ENCODE measurements around the gene SPARC. TPM values are rescaled to one million over a fixed set of nuclear protein-coding genes. Genes with fewer than 3 reads are reported as not detected.

Gene SPARC, protein sequence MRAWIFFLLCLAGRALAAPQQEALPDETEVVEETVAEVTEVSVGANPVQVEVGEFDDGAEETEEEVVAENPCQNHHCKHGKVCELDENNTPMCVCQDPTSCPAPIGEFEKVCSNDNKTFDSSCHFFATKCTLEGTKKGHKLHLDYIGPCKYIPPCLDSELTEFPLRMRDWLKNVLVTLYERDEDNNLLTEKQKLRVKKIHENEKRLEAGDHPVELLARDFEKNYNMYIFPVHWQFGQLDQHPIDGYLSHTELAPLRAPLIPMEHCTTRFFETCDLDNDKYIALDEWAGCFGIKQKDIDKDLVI
- polyA plus RNA-seq (2013), result 1,673 and 1,689 TPM in 2 replicates

DNA sequence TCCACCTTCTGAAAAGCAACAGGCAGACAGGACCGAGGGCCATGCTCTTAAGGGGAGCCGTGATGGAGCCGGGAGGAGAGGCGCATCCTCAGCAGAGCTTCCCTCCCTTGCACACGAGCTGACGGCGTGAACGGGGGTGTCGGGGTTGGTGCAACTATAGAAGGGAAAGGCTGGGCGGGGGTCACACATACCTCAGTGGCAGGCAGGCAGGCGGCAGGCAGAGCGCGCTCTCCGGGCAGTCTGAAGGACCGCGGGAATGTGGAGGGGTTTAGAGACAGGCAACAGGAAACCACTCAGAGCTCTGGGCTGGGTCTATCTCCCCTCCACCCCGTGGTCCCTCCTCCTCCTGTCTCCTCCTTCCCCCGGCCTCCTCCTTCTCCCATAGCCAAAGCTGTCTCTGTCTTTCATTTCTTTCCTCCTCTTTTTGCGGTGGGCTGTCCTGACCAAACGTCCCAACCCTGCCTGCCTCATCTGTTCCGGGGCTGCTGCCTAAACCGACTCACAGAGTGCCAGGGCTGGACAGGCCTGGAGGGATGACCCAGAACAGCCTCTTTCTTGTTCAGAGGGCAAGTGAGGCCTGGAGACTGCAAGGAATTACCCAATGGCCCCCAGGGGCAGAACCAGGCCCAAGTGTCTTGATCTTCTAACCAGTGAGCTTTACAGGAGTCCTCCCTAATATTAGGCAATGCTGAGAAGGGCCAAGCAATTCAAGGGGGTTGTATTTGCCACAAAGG, at the start of gene SPARC:
Gene SPARC, minus strand, starts transcription at position 242 of the 734 bp plus-strand sequence. CDS start 10,727 bp downstream, outside the sequence.
- Histone ChIP-seq H3K36me3 (ENCODE audit: control insufficient read depth in 1 of 2, insufficient read depth in 2 of 2, low read length in 2 of 2) (peaks cover 6 to 13% of the 10 kb centered on the region in 2 experiments), H3K9me3 (ENCODE audit: insufficient read depth, low read depth, low read length) (no peaks in the 10 kb centered on the region), H3K9ac (ENCODE audit: low read length) (peak within 1 kb of the TSS; percentile 75), H3K18ac (ENCODE audit: low read length) (peak within 1 kb of the TSS; percentile 66), H4K8ac (ENCODE audit: low read depth, low read length) (peak within 1 kb of the TSS; percentile 70), H3K27ac (ENCODE audit: low read depth, low read length) (peak within 1 kb of the TSS; percentile 90), H4K91ac (ENCODE audit: low read depth, low read length) (peak within 1 kb of the TSS; percentile 67), H3K4me2 (ENCODE audit: low read length) (peak within 1 kb of the TSS; percentile 58), H3K4me3 (ENCODE audit: low read depth, low read length) (peak within 1 kb of the TSS; percentile 85), H2BK12ac (ENCODE audit: low read length) (peak within 1 kb of the TSS; percentile 55), H2BK5ac (ENCODE audit: low read depth, low read length, poor library complexity) (peak within 1 kb of the TSS; percentile 83), H2AFZ (ENCODE audit: insufficient read depth, low read length, poor library complexity) (peak within 1 kb of the TSS; percentile 53), H3K14ac (ENCODE audit: low read length) (peak within 1 kb of the TSS; percentile 88), H3K4ac (ENCODE audit: low read depth, low read length) (peak within 1 kb of the TSS; percentile 61), H2AK5ac (ENCODE audit: low read length) (peak within 1 kb of the TSS; percentile 84), H3K79me1 (ENCODE audit: low read length) (peaks cover 20% of the 10 kb centered on the region), H3K23ac (ENCODE audit: low read length) (no peak within 1 kb of the TSS), H2BK120ac (ENCODE audit: insufficient read depth, low read length, poor library complexity) (peak within 1 kb of the TSS; percentile 57), H4K12ac (ENCODE audit: low read depth, low read length) (peak within 1 kb of the TSS; percentile 68), H3K27me3 (ENCODE audit: insufficient read depth, low read length) (no peaks in the 10 kb centered on the region), H3K79me2 (ENCODE audit: control insufficient read depth, insufficient read depth, low read length, poor library complexity) (peaks cover 17% of the 10 kb centered on the region), H3K4me1 (ENCODE audit: control insufficient read depth in 1 of 2, insufficient read depth in 2 of 2, low read length in 2 of 2) (peaks cover 9 to 18% of the 10 kb centered on the region in 2 experiments)
- DNase-seq, result peak; percentile 73 to 78
- WGBS (ENCODE audit: extremely low coverage, insufficient coverage, insufficient read length), result no CpG with 5 or more reads among the region's 22 CpGs

- WGBS (ENCODE audit: extremely low coverage, insufficient coverage, insufficient read length), result no CpG with 5 or more reads among the region's 1 CpG
- no peaks in the 10 kb centered on the region for H3K9me3 ChIP-seq (ENCODE audit: insufficient read depth, low read depth, low read length)
- no peak overlapping the region for H2BK5ac ChIP-seq (ENCODE audit: low read depth, low read length, poor library complexity)
- no peak overlapping the region for H4K8ac ChIP-seq (ENCODE audit: low read depth, low read length)
- peak overlapping the region; percentile 57 for H2AK5ac ChIP-seq (ENCODE audit: low read length)
- H3K79me1 ChIP-seq (ENCODE audit: low read length), result peaks cover 8% of the 10 kb centered on the region
- no peak overlapping the region for H3K18ac ChIP-seq (ENCODE audit: low read length)
- no peak overlapping the region for H3K4ac ChIP-seq (ENCODE audit: low read depth, low read length)
- no peaks in the 10 kb centered on the region for H3K36me3 ChIP-seq (ENCODE audit: control insufficient read depth in 1 of 2, insufficient read depth in 2 of 2, low read length in 2 of 2)
- H3K27ac ChIP-seq (ENCODE audit: low read depth, low read length), result no peak overlapping the region
- H2BK120ac ChIP-seq (ENCODE audit: insufficient read depth, low read length, poor library complexity), result no peak overlapping the region
- no peak overlapping the region for H3K4me2 ChIP-seq (ENCODE audit: low read length)
- no peak overlapping the region for H3K4me3 ChIP-seq (ENCODE audit: low read depth, low read length)
- H3K79me2 ChIP-seq (ENCODE audit: control insufficient read depth, insufficient read depth, low read length, poor library complexity), result no peaks in the 10 kb centered on the region
- H2AFZ ChIP-seq (ENCODE audit: insufficient read depth, low read length, poor library complexity), result no peak overlapping the region
- no peak overlapping the region for H2BK12ac ChIP-seq (ENCODE audit: low read length)
- no peak overlapping the region for H4K91ac ChIP-seq (ENCODE audit: low read depth, low read length)
- H4K12ac ChIP-seq (ENCODE audit: low read depth, low read length), result no peak overlapping the region
- no peak overlapping the region for H3K9ac ChIP-seq (ENCODE audit: low read length)
- no peak overlapping the region for H3K23ac ChIP-seq (ENCODE audit: low read length)
- no peak for DNase-seq
- H3K14ac ChIP-seq (ENCODE audit: low read length), result no peak overlapping the region
- peaks cover 11 to 12% of the 10 kb centered on the region in 2 experiments for H3K4me1 ChIP-seq (ENCODE audit: control insufficient read depth in 1 of 2, insufficient read depth in 2 of 2, low read length in 2 of 2)
- no peaks in the 10 kb centered on the region for H3K27me3 ChIP-seq (ENCODE audit: insufficient read depth, low read length)
These were observed 48.9 kb upstream of the SPARC start for GRCh38 chr5:151735646-151736045.

GRCh38 chr5:151734064-151734408, 47.3 kb upstream of the SPARC start:
- WGBS (ENCODE audit: extremely low coverage, insufficient coverage, insufficient read length), result no CpG with 5 or more reads among the region's 3 CpGs
- no peak overlapping the region for H3K4ac ChIP-seq (ENCODE audit: low read depth, low read length)
- DNase-seq, result no peak

DNA sequence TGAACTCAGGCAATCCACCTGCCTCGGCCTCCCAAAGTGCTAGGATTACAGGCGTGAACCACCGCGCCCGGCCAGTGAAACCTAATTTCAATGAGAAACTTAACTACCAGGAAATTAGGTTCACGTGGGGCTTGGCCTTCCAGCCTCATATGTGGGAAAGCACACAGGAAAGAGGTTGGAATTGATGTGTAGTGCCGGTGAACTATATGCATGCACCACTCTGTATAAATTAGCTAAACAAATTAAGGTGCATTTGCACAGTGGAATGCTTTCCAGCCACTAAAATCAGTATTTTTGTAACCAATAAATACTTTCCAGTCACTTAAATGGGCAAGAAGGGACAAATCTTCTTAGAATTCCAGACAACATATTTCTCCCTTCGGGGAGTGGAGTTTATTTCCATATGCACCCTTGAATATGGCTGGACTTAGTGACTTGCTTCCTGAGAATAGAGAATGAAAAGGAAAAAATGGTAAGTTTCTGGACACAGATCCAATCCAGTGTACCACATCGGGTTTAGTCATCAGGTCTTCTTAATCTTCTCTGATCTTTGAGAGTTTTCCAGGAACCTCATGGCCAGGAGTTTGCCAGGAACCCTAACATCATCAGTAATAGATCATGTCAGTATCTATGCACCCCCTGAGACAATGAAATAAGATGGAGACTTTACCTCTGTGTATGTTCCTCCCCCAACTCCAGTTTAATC, 46.8 kb upstream of the SPARC start:
- no peak overlapping the region for H3K18ac ChIP-seq (ENCODE audit: low read length)
- no peaks in the 10 kb centered on the region for H3K4me1 ChIP-seq (ENCODE audit: control insufficient read depth in 1 of 2, insufficient read depth in 2 of 2, low read length in 2 of 2)
- H3K9me3 ChIP-seq (ENCODE audit: insufficient read depth, low read depth, low read length), result no peaks in the 10 kb centered on the region
- H4K8ac ChIP-seq (ENCODE audit: low read depth, low read length), result no peak overlapping the region
- no peak overlapping the region for H2BK5ac ChIP-seq (ENCODE audit: low read depth, low read length, poor library complexity)
- no peak overlapping the region for H2BK120ac ChIP-seq (ENCODE audit: insufficient read depth, low read length, poor library complexity)
- H2BK12ac ChIP-seq (ENCODE audit: low read length), result no peak overlapping the region
- DNase-seq, result no peak
- no peaks in the 10 kb centered on the region for H3K79me2 ChIP-seq (ENCODE audit: control insufficient read depth, insufficient read depth, low read length, poor library complexity)
- H3K4me3 ChIP-seq (ENCODE audit: low read depth, low read length), result no peak overlapping the region
- no peak overlapping the region for H3K27ac ChIP-seq (ENCODE audit: low read depth, low read length)
- no peak overlapping the region for H3K14ac ChIP-seq (ENCODE audit: low read length)
- WGBS (ENCODE audit: extremely low coverage, insufficient coverage, insufficient read length), result no CpG with 5 or more reads among the region's 9 CpGs
- H3K4me2 ChIP-seq (ENCODE audit: low read length), result no peak overlapping the region
- H2AK5ac ChIP-seq (ENCODE audit: low read length), result no peak overlapping the region
- peaks cover 6% of the 10 kb centered on the region for H3K79me1 ChIP-seq (ENCODE audit: low read length)
- H3K36me3 ChIP-seq (ENCODE audit: control insufficient read depth in 1 of 2, insufficient read depth in 2 of 2, low read length in 2 of 2), result peaks cover 0 to 2% of the 10 kb centered on the region in 2 experiments
- H4K12ac ChIP-seq (ENCODE audit: low read depth, low read length), result no peak overlapping the region
- H3K4ac ChIP-seq (ENCODE audit: low read depth, low read length), result no peak overlapping the region
- no peak overlapping the region for H3K23ac ChIP-seq (ENCODE audit: low read length)
- no peak overlapping the region for H4K91ac ChIP-seq (ENCODE audit: low read depth, low read length)
- H2AFZ ChIP-seq (ENCODE audit: insufficient read depth, low read length, poor library complexity), result no peak overlapping the region
- no peak overlapping the region for H3K9ac ChIP-seq (ENCODE audit: low read length)
- no peaks in the 10 kb centered on the region for H3K27me3 ChIP-seq (ENCODE audit: insufficient read depth, low read length)

More at GRCh38 chr5:151734064-151734408, 47.3 kb upstream of the SPARC start:
- Histone ChIP-seq H4K12ac (ENCODE audit: low read depth, low read length) (no peak overlapping the region), H2BK12ac (ENCODE audit: low read length) (no peak overlapping the region), H3K9me3 (ENCODE audit: insufficient read depth, low read depth, low read length) (no peaks in the 10 kb centered on the region), H3K9ac (ENCODE audit: low read length) (no peak overlapping the region), H3K23ac (ENCODE audit: low read length) (no peak overlapping the region), H2AFZ (ENCODE audit: insufficient read depth, low read length, poor library complexity) (no peak overlapping the region), H3K4me2 (ENCODE audit: low read length) (no peak overlapping the region), H4K91ac (ENCODE audit: low read depth, low read length) (no peak overlapping the region), H3K79me1 (ENCODE audit: low read length) (peaks cover 5% of the 10 kb centered on the region), H3K27me3 (ENCODE audit: insufficient read depth, low read length) (no peaks in the 10 kb centered on the region), H3K4me3 (ENCODE audit: low read depth, low read length) (no peak overlapping the region), H2AK5ac (ENCODE audit: low read length) (no peak overlapping the region), H3K18ac (ENCODE audit: low read length) (no peak overlapping the region), H3K14ac (ENCODE audit: low read length) (no peak overlapping the region), H2BK120ac (ENCODE audit: insufficient read depth, low read length, poor library complexity) (no peak overlapping the region), H3K4me1 (ENCODE audit: control insufficient read depth in 1 of 2, insufficient read depth in 2 of 2, low read length in 2 of 2) (no peaks in the 10 kb centered on the region), H3K36me3 (ENCODE audit: control insufficient read depth in 1 of 2, insufficient read depth in 2 of 2, low read length in 2 of 2) (no peaks in the 10 kb centered on the region), H3K27ac (ENCODE audit: low read depth, low read length) (no peak overlapping the region), H3K79me2 (ENCODE audit: control insufficient read depth, insufficient read depth, low read length, poor library complexity) (no peaks in the 10 kb centered on the region), H2BK5ac (ENCODE audit: low read depth, low read length, poor library complexity) (no peak overlapping the region), H4K8ac (ENCODE audit: low read depth, low read length) (no peak overlapping the region)

Data from trophoblast cell (in vitro differentiated cells and primary cell).